Stimulated activated memory B cell treated with anti-CD40 and anti-IgM and Interleukin-4, amounts not matched to agents 10 μg/mL and 1 μg/mL and 100 μg/mL, for 72 hours (primary cell): ENCODE results near the gene DLG4.

Experiments
- ATAC-seq: fragments of 150-1000 bp; cut with Tn5 transposase; 2 replicates; pipeline ENCODE4 v1.10.0; 2021
- H3K27ac Mint-ChIP-seq: one replicate; pipeline ENCODE4 v1.8.0; 2022; ENCODE audit warnings: mild to moderate bottlenecking, mixed read lengths
- H3K27me3 Mint-ChIP-seq: one replicate; pipeline ENCODE4 v1.8.0; 2022; ENCODE audit warnings: mixed read lengths
- H3K36me3 Mint-ChIP-seq: one replicate; pipeline ENCODE4 v1.8.0; 2022; ENCODE audit warnings: mixed read lengths
- H3K4me1 Mint-ChIP-seq: one replicate; pipeline ENCODE4 v1.8.0; 2022; ENCODE audit warnings: mixed read lengths
- H3K4me3 Mint-ChIP-seq: one replicate; pipeline ENCODE4 v1.8.0; 2022; ENCODE audit warnings: mild to moderate bottlenecking, moderate library complexity, mixed read lengths
- H3K9me3 Mint-ChIP-seq: one replicate; pipeline ENCODE4 v1.8.0; 2022; ENCODE audit warnings: mixed read lengths

Gene DLG4

DNA sequence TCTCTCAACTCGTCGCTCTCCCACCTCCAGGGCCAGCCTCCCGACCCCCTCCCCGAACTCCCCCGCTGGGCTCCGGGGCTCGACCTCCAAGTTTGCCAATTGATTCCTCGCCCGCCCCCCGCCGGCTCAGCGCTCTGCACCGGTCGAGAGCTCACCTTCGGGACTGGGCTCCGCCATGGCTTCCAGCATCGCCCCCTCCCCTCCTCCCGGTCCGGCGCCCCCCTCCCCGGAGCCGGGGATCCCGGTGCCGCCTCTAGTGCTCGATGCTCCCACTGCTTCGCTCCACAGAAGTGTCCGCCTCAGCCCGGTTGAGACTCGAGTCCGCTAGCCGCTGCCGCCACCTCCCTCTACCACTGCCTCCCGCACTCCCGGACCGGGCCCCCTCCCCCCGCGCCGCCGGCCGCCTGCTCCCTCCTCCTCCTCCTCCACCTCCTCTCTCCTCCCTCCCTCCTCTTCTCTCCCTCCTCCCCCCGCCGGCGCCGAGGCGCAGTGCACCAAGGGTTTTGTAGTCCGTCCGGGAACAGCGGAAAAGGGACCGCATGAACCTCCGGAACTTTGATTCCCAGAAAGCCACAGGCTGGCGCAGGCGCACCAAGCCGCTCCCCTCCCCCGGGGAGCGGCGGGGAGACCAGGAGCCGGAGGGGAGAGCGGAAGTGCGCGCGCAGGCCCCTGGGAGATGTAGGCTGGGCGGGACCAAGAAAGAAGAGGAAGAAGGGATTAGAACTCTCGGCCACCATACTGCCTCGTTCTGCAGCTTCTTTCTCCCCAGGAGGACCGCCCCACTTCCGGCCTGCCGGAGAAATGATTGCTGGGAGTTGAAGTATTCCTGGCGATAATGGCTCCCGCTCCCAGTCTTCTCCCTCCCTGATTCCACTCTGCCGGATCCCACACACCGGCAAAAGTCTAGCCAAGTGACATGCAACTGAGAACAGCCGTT lies 19.7 kb upstream of the DLG4 start, which contains the start of gene PHF23:
TSS of gene PHF23 (minus strand) at position 367 of the 937 bp plus-strand sequence. CDS start at position 189, 178 bp downstream.
- Mint-ChIP-seq H3K36me3 (peaks cover 49% of the 10 kb centered on the region), H3K4me1 (peaks cover 63% of the 10 kb centered on the region)

DNA sequence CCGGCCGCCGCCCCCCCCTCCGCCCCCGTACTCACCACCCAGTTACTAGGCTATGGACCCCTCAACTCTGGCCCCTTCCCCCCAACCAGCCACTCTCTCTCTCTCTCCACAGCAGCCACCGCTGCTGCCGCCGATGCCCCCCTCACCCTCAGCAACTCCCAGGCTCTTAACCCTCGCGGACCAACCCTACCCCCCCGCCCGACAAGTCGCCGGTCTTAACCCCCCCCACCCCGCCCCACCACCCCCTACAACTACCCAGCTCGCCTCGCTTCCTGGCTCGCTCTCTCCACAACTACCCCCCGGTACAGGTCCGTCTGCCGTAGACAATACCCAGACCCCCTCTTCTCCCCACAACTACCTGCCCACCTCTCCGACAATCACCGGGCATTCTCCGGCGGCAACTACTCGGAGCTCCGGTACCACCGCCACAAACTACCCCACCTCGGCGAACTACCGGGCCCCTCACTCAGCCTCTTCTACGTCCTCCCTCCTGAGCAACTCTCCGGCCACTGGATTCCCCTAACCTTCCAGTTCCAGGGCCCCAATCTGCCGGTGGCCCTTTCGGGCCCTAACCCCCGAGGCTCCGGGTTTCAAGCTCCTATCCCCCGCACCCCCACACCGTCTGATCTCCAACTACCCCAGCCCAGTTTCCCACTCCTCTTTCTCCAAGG lies 18.9 kb upstream of the DLG4 start:
- peaks cover 46% of the 10 kb centered on the region for H3K36me3 Mint-ChIP-seq
- no peak for ATAC-seq
- no peaks in the 10 kb centered on the region for H3K27me3 Mint-ChIP-seq
- H3K4me1 Mint-ChIP-seq = peaks cover 65% of the 10 kb centered on the region
- peak overlapping the region; percentile 94 for H3K27ac Mint-ChIP-seq
- peak overlapping the region; percentile 90 for H3K4me3 Mint-ChIP-seq
- no peaks in the 10 kb centered on the region for H3K9me3 Mint-ChIP-seq

More for the DNA sequence above, 19.7 kb upstream of the DLG4 start, which contains the start of gene PHF23:
- Mint-ChIP-seq H3K9me3 (no peaks in the 10 kb centered on the region), H3K4me3 (peak within 1 kb of the TSS; percentile 90), H3K27ac (peak within 1 kb of the TSS; percentile 94), H3K27me3 (no peaks in the 10 kb centered on the region)
- ATAC-seq = peak; percentile 75

DNA sequence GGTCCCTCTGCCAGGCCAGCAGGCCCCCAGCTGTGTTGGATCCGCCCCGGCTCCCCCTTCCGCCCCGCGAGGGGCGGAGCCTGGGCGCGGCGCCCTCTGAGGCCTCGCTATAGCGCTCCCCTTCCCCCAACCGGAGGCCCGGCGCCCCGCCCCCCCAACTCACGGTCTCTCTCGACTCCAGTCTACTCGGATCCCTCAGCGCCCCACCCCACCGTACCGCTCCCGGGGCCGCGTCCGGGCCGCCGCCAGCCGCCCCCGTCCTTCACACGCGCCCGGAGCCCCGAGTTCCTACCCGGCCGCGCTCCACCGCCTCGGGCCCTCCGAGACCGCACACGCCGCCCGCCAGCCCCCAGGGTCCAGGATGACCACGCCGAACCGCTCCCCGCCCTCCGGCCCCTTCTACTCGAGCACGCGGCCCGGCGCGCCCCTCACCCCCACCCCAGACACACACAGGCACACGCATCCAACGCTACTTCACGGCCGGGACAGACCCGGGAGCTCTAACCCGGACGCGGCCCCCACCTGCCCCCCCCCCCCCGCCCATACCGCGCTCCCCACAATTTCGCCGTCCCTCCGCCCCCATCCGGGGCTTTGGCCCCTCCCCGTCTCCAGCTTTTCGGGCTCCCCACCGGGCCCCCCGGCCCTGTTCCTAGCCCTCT lies 18.3 kb upstream of the DLG4 start:
- Mint-ChIP-seq H3K4me3 (peak overlapping the region; percentile 90), H3K27ac (peak overlapping the region; percentile 94), H3K9me3 (no peaks in the 10 kb centered on the region), H3K27me3 (no peaks in the 10 kb centered on the region), H3K36me3 (peaks cover 42% of the 10 kb centered on the region), H3K4me1 (peaks cover 66% of the 10 kb centered on the region)
- peak; percentile 44 for ATAC-seq

DNA sequence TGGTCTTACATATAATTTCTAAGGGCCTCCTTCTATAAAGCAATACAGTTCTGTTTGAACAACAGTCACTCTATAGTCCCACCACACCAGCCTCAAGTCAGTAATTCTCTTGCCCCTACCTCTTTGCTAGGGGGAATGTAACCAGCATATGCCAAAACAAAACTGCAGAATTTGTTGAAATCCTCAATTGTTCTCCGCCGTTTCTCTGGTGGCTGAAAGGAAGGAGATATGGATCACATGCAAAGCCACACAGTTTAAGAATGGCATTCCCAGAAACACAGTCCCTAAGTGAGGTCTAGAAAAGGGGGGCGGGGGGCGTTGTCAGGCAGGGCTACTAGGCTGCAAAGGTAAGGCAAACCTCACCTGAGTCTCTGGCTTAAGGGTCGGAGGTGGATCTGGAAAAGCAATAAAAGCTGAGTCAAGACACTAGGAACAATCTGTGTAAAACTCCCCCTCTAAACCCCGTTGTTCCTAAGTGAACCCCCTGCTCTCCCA lies 17.7 kb upstream of the DLG4 start:
- peak overlapping the region; percentile 94 for H3K27ac Mint-ChIP-seq
- ATAC-seq = no peak
- H3K27me3 Mint-ChIP-seq = no peaks in the 10 kb centered on the region
- H3K9me3 Mint-ChIP-seq = no peaks in the 10 kb centered on the region
- peak overlapping the region; percentile 90 for H3K4me3 Mint-ChIP-seq
- peaks cover 42% of the 10 kb centered on the region for H3K36me3 Mint-ChIP-seq
- peaks cover 72% of the 10 kb centered on the region for H3K4me1 Mint-ChIP-seq

DNA sequence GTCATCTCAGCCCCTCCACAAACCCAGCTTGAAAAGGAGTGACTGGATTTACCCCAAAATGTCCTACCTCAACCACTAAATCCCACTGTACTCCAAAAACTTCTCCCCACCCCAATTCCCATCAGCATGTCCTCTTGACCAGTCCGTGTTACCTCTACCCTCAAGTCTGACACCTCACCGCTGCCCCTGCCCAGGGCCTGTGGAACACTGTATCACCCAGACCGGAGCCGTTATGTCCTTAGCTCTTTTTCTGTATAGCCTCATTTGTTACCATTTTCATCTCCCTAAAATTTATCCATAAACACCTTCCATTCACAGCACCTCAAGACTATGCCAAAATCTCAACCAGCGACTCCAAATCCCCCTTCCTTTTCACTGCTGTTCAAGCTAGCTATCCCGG lies 17.2 kb upstream of the DLG4 start:
- H3K27ac Mint-ChIP-seq = peak overlapping the region; percentile 94
- ATAC-seq = no peak
- H3K27me3 Mint-ChIP-seq = no peaks in the 10 kb centered on the region
- H3K4me1 Mint-ChIP-seq = peaks cover 72% of the 10 kb centered on the region
- peaks cover 42% of the 10 kb centered on the region for H3K36me3 Mint-ChIP-seq
- H3K4me3 Mint-ChIP-seq = peak overlapping the region; percentile 90
- H3K9me3 Mint-ChIP-seq = no peaks in the 10 kb centered on the region

DNA sequence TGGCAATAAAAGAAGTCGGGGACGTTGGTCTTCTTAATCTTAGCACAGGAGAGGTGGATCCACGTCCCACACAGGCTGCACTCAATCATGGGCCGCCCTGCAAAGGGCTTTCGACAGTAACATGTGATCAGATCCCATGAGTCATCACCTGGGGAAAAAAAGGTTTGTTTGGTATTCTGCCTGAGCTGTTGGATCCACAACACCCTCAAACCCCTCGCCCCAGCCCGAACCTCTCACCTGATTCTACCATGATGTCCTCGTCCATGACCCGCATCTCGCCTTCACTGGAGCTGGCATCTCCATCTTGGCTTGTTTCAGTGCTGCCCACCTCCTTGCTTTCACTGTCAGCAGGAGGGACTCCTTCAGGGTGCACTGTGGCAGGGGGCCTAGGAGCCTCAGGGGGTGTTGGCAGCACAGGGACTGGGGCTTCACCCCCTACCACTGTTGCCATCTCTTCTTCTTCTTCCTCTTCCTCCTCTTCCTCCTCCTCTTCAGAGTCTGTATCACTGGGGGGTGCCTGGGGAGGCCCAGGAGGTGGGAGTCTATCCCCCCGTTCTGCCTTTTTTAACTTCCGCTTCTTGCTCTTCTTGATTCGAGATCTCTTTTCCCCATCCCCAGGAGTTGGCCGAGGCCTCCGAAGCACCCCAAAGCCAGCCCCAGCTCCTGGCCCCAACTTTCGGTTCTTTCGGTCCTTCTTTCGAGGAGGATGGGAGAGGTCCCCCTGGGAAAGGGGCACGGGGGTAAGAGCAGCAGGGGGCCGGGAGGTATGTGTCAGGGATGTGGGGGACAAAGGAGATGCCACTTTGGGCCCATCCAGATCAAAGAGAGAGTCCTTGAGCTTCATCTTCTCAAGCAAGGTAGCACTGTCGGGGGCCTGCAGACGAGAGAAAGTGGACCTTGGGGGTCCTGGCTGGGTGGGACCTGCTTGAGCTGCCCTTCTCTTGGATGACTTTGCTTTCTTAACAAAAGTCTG lies 16.3 kb upstream of the DLG4 start:
- peaks cover 36% of the 10 kb centered on the region for H3K36me3 Mint-ChIP-seq
- H3K27ac Mint-ChIP-seq = peak overlapping the region; percentile 43
- no peaks in the 10 kb centered on the region for H3K9me3 Mint-ChIP-seq
- peaks cover 69% of the 10 kb centered on the region for H3K4me1 Mint-ChIP-seq
- ATAC-seq = no peak
- no peaks in the 10 kb centered on the region for H3K27me3 Mint-ChIP-seq
- H3K4me3 Mint-ChIP-seq = peak overlapping the region; percentile 96

DNA sequence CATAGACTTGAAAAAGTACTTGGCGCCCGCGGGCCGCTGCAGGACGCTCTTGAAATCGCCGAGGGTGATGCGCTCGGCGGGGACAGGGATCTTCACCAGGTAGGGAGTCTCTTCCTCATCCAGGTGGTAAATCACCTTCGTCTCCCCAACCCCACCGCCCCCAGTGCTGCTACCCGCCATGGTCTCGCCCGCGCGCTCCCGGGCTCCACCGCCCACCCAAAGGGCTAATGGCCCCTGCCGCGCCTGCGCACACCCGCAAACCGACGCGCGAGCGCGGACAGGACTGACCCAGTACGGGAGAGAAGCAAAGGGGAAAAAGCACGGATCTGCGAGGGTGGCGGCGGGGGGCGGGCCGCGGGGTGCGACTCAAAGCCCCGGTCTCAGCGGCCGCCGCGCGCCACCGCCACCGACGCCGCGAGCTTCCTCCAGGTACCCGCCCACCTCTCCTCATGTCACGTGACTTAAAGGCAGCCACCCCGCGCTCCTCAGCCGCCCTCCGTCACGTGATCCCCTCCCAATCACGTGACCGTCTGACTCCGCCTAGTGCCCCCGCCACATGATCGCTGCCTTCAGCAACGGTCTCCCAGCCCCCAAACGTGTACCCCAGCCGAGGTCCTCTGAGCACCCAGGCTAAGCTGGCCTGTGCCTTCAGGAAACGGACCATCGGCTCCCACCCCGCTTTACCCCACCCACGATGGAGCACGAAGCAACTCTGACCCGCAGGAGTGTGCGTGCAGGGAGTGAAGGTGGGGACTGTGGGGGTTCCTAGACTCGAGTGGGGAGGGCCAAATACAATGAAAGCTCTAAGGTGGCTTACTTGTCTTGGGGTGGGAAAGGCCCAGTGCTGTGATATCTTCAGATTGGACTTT lies 14.7 kb upstream of the DLG4 start, which contains the start of gene DVL2:
TSS of gene DVL2 (minus strand) at position 435 of the 869 bp plus-strand sequence. CDS start at position 180, 255 bp downstream.
- peak within 1 kb of the TSS; percentile 92 for H3K27ac Mint-ChIP-seq
- H3K9me3 Mint-ChIP-seq = no peaks in the 10 kb centered on the region
- H3K27me3 Mint-ChIP-seq = no peaks in the 10 kb centered on the region
- peak within 1 kb of the TSS; percentile 96 for H3K4me3 Mint-ChIP-seq
- peak; percentile 71 for ATAC-seq
- peaks cover 58% of the 10 kb centered on the region for H3K4me1 Mint-ChIP-seq
- H3K36me3 Mint-ChIP-seq = peaks cover 34% of the 10 kb centered on the region

DNA sequence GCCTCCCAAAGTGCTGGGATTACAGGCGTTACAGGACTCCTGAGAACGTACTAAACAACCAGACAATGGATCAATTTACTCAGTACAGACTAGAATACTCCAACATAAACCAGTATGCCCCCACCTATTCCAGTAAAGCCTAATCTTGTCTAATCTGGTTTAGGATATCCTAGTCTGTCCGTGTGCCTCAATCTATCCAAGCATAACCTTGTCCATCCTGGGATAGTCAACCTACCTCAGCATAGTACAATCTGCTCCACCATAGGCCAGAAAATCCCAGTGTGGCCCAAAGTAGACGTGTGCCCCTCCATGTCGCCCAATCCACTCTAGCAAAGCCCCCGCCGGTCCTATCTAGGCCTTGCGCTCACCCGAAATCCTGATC lies 14.1 kb upstream of the DLG4 start:
- H3K9me3 Mint-ChIP-seq = no peaks in the 10 kb centered on the region
- H3K4me1 Mint-ChIP-seq = peaks cover 58% of the 10 kb centered on the region
- peak overlapping the region; percentile 92 for H3K27ac Mint-ChIP-seq
- peaks cover 39% of the 10 kb centered on the region for H3K36me3 Mint-ChIP-seq
- peak overlapping the region; percentile 96 for H3K4me3 Mint-ChIP-seq
- peak; percentile 1 for ATAC-seq
- no peaks in the 10 kb centered on the region for H3K27me3 Mint-ChIP-seq

DNA sequence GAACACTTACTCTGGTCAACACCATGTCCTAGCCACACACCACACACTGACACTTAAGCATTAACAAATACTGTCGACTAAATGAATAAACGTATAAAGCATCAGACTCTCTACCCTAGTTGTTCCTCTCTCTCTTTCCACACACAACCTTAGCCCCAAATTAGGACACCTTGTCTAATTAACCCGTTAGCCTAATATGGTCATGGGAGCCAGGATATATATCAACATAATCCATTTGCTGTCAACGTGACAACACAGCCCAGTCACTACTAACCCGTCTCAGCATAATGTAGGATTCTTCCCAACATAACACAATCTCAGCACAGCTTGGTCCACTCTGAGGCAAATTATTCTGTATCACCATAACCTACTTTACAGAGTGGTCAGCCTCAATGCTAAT lies 12.5 kb upstream of the DLG4 start:
- Mint-ChIP-seq H3K4me1 (peaks cover 60% of the 10 kb centered on the region), H3K4me3 (peak overlapping the region; percentile 96), H3K9me3 (no peaks in the 10 kb centered on the region), H3K27ac (no peak overlapping the region), H3K27me3 (no peaks in the 10 kb centered on the region), H3K36me3 (peaks cover 53% of the 10 kb centered on the region)
- ATAC-seq = no peak

DNA sequence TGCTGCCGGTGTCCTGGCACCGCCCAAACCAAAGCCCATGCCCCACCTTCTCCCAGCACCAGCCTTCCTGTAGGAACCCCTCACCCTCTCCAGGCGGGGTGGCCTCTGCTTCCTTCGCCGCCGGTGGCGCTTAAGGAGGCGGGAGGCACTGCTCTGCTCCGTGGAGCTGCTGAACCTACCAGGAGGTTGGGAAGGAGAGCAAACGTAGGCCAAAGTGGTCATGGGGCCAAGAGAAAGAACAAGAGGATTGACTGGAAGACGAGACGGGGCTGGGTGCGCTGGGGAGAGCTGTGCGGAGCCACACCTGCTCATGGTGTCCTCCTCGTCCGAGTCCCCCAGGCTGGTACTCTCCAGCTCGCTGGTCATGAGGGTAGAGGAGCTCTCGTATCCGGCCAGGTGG lies 9.9 kb upstream of the DLG4 start:
- no peak for ATAC-seq
- peaks cover 35% of the 10 kb centered on the region for H3K4me1 Mint-ChIP-seq
- no peaks in the 10 kb centered on the region for H3K9me3 Mint-ChIP-seq
- H3K4me3 Mint-ChIP-seq = no peak overlapping the region
- no peak overlapping the region for H3K27ac Mint-ChIP-seq
- no peaks in the 10 kb centered on the region for H3K27me3 Mint-ChIP-seq
- H3K36me3 Mint-ChIP-seq = peaks cover 34% of the 10 kb centered on the region

DNA sequence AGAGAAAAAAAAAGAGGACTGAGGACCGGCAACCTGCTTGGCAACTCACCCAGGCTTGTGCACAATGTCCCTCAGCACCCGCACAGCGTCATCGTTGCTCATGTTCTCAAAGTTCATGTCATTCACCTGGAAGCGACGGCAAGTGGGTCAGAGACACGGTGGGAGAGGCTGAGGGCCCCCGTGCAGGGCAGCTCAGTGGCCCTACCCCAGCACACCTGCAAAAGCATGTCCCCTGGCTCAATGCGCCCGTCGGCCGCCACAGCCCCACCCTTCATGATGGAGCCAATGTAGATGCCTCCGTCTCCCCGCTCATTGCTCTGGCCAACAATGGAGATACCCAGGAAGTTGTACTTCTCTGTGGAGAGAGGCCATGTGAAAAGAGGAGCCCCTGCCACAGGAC lies 9.3 kb upstream of the DLG4 start:
- Mint-ChIP-seq H3K27me3 (no peaks in the 10 kb centered on the region), H3K36me3 (peaks cover 37% of the 10 kb centered on the region), H3K4me1 (peaks cover 35% of the 10 kb centered on the region), H3K27ac (no peak overlapping the region), H3K4me3 (no peak overlapping the region), H3K9me3 (no peaks in the 10 kb centered on the region)
- no peak for ATAC-seq

DNA sequence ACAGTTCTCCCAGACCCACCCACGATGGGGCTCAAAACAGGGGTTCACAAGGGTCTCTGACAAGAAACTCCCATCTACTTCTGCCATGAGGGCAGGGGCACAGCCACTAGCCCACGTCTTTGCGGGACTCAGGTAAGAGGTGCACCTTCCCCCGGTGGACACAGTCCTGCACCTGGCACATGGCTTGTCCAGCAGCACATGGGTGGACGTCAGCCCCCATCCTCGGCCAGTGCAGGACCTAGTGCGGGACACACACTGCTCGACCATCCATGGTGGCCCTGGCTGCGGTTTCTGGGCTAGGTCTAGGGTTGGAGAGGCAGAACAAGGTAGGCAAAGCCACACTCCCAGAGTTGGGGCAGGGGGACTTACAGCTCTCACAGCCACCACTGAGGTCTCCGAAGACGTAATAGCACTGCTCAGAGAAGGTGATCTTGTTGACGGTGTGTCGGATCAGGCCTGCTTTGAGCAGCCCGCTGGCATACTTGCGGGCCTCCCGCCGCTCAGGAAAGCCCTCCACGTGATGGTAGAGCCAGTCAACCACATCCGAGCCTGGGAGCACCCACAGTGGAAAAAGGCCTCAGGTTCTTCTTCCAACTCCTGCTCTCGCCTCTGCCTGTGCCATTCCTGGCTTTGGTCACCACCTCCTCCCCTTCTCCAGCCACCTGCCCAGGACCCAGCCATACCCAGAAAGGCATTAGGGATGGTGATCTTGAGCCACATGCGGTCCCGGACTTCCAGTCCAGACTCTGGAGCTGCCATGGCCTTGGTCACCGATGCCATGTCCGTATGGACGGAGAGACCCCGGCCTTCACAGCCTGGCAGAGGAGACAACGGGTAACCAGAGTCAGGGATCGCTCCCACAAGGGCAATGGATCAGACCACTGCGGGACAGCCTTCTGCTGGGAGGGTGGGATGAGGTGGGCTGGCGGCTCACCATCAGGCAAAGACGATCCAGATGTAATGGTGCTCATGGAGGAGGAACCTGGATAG lies 7.4 kb upstream of the DLG4 start:
- Mint-ChIP-seq H3K9me3 (no peaks in the 10 kb centered on the region), H3K36me3 (peaks cover 40% of the 10 kb centered on the region), H3K4me3 (no peak overlapping the region), H3K27ac (no peak overlapping the region), H3K4me1 (peaks cover 16% of the 10 kb centered on the region), H3K27me3 (no peaks in the 10 kb centered on the region)
- no peak for ATAC-seq
